Left lung (tissue), 10 donors: ENCODE measurements around the gene CSNK1D. TPM values are rescaled to one million over a fixed set of nuclear protein-coding genes. Genes with fewer than 3 reads are reported as not detected.

Experiments
- ATAC-seq: fragments of 200-7000 bp; cut with Tn5 transposase; one replicate; pipeline ENCODE4 v1.9.1; 2020; ENCODE audit warnings: moderate library complexity
- DNase-seq, 4 donors: peaks; one replicate each; pipeline ENCODE4 v3.0.0-alpha.2; 2013 to 2020
- H3K27ac ChIP-seq, 2 donors: fragments of 200-600 bp; sonication (generic) in 1 of 2; one replicate each; pipeline versions ENCODE4 v1.5.0 to v1.8.0; 2020 to 2021
- H3K27me3 ChIP-seq, 2 donors: fragments of 200-600 bp; sonication (generic) in 1 of 2; one replicate each; pipeline versions ENCODE4 v1.5.0 to v1.8.0; 2020 to 2021
- H3K36me3 ChIP-seq, 2 donors: fragments of 200-600 bp; sonication (generic) in 1 of 2; one replicate each; pipeline versions ENCODE4 v1.5.0 to v1.8.0; 2020 to 2021
- H3K4me1 ChIP-seq, 2 donors: fragments of 200-600 bp; one replicate each; pipeline ENCODE4 v1.8.0; 2021
- H3K4me3 ChIP-seq, 2 donors: fragments of 200-600 bp; sonication (generic) in 1 of 2; one replicate each; pipeline versions ENCODE4 v1.5.0 to v1.8.0; 2020 to 2021; ENCODE audit warnings: mild to moderate bottlenecking in 1 of 2
- H3K9me3 ChIP-seq, 2 donors: fragments of 200-600 bp; sonication (generic) in 1 of 2; one replicate each; pipeline versions ENCODE4 v1.5.0 to v1.8.0; 2020 to 2021
- intact Hi-C, 2 donors: fragments of 100-400 bp; cut with DNase I; formaldehyde crosslinking; loops; one replicate each; pipeline versions ENCODE4 v1.11.2 to v1.14.2; 2022
- polyA plus RNA-seq, 6 donors: library from polyadenylated mRNA; unstranded; fragments of 120-200 nt; gene quantifications; one replicate each; pipeline ENCODE4 v1.2.1, GENCODE V29; 2013; ENCODE audit not compliant: insufficient read length in 6 of 6
- total RNA-seq, 2 donors: library from RNA; stranded (reverse); fragmentation: NEBNext Ultra II Directional; extraction: Animal tissue kit (Norgen Biotek cat#: 25700); gene quantifications; one replicate each; pipeline ENCODE4 v1.2.1, GENCODE V29; 2021
- TF ChIP-seq, protein P1 (sequence below), 2 donors: fragments of 200-600 bp; sonication (generic) in 1 of 2; IDR thresholded peaks; one replicate each; pipeline versions ENCODE4 v1.5.0 to v1.8.0; 2021; ENCODE audit warnings: antibody characterized with exemption in 2 of 2
- donor health status: DM: no; HTN: yes; CAD: no.
- donor health status: DM: no; HTN: no; CAD: no.

CSNK1D gene
- total and polyA plus RNA-seq, 8 donors: 101 to 160 (median 122) TPM

DNA sequence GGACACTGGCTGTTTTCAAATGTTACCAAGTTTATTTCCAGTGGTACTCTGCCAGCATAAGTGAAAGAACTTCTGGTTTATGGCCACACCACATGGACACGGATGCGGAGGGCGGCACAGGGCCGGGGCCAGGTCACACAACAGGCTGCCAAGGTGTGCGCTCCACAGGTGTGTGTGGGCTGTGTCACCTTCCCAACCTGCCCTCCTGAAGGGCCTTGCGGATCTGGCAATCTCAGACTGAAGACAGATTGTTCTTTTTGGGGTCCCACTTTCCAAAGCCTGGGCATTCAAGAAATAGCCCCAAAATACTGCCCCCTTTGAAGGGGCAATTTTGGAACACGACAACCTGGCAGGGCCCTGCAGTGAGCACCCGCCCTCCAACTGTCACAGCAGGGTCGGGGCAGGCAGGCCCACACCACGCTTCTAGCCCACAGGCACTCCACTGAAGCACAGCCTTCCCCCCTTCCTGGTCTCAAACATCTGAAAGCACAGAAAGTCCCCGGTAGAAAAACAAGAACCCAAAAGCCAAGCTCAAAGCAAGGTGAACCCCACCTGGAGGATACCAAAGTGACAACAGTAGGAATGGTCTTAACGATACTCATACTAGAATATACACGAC is 3.5 kb downstream of the CSNK1D start:
- Histone ChIP-seq H3K36me3 (peaks cover 0 to 56% of the 10 kb centered on the region in 2 donors), H3K27me3 (no peaks in the 10 kb centered on the region), H3K4me3 (no peak overlapping the region), H3K27ac (no peak overlapping the region), H3K4me1 (peaks cover 60 to 85% of the 10 kb centered on the region in 2 donors), H3K9me3 (no peaks in the 10 kb centered on the region)
- DNase-seq: peak in 1 of 4 donors; percentile 43
- intact Hi-C loops: no loop called here
- ATAC-seq: no peak
- TF ChIP-seq, protein P1, sequence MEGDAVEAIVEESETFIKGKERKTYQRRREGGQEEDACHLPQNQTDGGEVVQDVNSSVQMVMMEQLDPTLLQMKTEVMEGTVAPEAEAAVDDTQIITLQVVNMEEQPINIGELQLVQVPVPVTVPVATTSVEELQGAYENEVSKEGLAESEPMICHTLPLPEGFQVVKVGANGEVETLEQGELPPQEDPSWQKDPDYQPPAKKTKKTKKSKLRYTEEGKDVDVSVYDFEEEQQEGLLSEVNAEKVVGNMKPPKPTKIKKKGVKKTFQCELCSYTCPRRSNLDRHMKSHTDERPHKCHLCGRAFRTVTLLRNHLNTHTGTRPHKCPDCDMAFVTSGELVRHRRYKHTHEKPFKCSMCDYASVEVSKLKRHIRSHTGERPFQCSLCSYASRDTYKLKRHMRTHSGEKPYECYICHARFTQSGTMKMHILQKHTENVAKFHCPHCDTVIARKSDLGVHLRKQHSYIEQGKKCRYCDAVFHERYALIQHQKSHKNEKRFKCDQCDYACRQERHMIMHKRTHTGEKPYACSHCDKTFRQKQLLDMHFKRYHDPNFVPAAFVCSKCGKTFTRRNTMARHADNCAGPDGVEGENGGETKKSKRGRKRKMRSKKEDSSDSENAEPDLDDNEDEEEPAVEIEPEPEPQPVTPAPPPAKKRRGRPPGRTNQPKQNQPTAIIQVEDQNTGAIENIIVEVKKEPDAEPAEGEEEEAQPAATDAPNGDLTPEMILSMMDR (IDR thresholded peaks at IDR 0.05): no peak

DNA sequence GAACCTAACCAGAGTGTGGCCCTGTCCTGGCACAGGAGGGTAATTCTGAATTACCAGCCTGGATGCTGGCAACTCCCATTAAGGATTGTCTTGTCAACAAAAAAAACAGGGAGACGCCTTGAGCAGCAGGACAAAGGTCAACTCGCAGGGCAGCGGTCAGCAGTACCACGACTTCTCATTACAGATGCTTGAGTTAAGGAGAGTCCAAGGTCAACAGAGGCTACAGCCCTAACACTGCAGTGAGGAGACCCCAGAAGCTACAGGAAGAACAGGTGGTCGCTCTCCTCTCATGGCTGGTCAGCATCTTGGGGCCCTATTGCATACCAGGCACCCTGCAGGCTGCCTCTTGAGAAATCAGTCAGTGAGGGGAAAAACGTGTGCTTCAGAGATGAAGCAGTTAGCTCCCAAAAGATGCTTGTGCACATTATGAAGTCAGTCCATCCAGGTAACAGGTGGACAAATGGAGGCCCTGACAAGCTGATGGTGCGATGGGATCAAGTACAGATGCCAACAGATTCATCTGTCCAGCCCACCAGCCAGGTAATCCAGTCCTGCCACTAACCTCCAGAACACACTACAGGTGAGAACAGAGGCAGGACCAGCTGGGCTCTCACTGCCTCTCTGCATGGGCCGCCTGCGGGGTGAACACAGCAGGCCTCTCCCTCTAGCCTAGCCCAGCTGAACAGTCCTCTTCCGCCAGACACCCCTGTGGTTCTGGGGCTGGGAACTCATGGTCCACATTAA is 4.2 kb downstream of the CSNK1D start:
- TF ChIP-seq, protein P1 (IDR thresholded peaks at IDR 0.05): no peak
- Histone ChIP-seq H3K36me3 (peaks cover 0 to 63% of the 10 kb centered on the region in 2 donors), H3K4me3 (no peak overlapping the region), H3K27ac (peak overlapping the region; percentile 13 to 80), H3K27me3 (no peaks in the 10 kb centered on the region), H3K9me3 (no peaks in the 10 kb centered on the region), H3K4me1 (peaks cover 59 to 79% of the 10 kb centered on the region in 2 donors)
- no peak for ATAC-seq
- DNase-seq: peak in 1 of 4 donors; percentile 66
- intact Hi-C loops: no loop called here

DNA sequence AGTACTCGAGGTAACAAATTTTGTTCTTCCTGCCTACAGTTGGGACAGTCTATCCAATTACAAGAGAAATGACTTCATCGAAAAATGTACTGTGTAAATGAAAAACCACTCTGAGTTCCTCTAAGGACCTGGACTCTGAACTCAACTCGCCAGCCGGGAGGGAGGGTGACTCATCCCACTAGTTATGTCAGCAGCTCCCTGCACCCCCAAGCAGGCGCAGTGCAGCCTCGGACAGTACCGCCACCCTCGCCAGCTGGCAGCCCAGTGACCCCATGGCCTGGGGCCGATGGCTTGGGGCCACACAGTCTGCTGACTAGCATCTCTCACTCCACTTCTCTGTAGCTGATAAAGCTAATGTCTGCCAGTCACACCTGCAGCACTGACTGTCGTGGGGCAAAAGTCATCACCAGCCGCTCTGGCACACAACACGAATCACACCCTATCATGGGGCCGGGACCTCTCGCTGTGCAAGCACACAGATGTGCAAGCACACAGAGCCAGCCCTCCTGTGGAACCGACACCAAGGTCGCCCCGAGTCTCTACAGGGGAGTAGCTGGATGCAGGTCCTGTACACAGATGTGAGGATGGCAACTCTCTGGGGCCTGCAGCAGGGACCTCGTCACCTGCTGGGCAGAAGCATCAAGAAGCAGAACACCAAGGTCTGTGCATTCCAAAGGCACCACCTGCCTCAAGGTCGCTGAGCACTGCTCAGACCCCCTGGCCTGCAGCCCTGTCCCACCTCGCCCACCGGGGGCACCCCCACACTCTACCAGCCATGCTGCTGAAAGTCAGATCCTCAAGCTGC is 5.7 kb downstream of the CSNK1D start:
- H3K9me3 ChIP-seq: no peaks in the 10 kb centered on the region
- peaks cover 53 to 72% of the 10 kb centered on the region in 2 donors for H3K4me1 ChIP-seq
- no peaks in the 10 kb centered on the region for H3K27me3 ChIP-seq
- intact Hi-C loops: no loop called here
- TF ChIP-seq, protein P1 (IDR thresholded peaks at IDR 0.05): no peak
- peak overlapping the region in 1 of 2 donors; percentile 10 for H3K4me3 ChIP-seq
- peak overlapping the region; percentile 80 to 88 for H3K27ac ChIP-seq
- H3K36me3 ChIP-seq: peaks cover 0 to 78% of the 10 kb centered on the region in 2 donors
- peak; percentile 94 for ATAC-seq
- peak in 3 of 4 donors; percentile 56 to 94 (median 93) for DNase-seq

DNA sequence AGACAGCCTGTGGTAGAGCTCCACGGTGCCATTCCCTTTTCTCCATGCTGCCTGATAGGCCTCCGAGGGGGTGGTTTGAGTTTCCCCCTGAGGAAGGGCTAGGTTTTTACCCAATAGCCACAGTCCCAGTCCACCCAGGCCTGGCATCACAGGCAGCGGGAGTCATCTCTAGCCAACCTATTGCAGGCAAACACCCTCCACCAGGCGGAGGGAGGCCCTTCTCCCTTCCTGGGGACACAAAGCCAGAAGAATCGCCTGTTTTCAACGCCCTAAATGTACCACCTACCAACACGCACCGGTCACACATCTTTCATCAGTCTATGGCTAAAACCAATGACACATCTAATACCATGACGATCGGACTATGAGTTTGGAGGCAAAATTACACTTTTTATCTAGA is 7.4 kb downstream of the CSNK1D start:
- DNase-seq (peak in 1 of 4 donors; percentile 35), ATAC-seq (no peak)
- peak overlapping the region in 1 of 2 donors; percentile 80 for H3K27ac ChIP-seq
- TF ChIP-seq, protein P1 (IDR thresholded peaks at IDR 0.05): no peak
- H3K4me3 ChIP-seq: no peak overlapping the region
- H3K4me1 ChIP-seq: peaks cover 42 to 57% of the 10 kb centered on the region in 2 donors
- no peaks in the 10 kb centered on the region for H3K27me3 ChIP-seq
- peaks cover 0 to 84% of the 10 kb centered on the region in 2 donors for H3K36me3 ChIP-seq
- intact Hi-C loops: no loop called here
- H3K9me3 ChIP-seq: no peaks in the 10 kb centered on the region
